GM23338 (cell line): ENCODE data around the gene C2CD5. TPM values are rescaled to one million over a fixed set of nuclear protein-coding genes. Genes with fewer than 3 reads are reported as not detected.

Experiments used
- ATAC-seq: fragments of 200-7000 bp; cut with Tn5 transposase; 3 replicates; pipeline ENCODE4 v1.9.1; 2020
- DNase-seq: peaks from one replicate; pipeline ENCODE4 v3.0.0-alpha.2; 2015; ENCODE audit warnings: low spot score
- H2AFZ ChIP-seq: fragments of 200-600 bp; sonication (generic); 2 replicates; pipeline ENCODE4 v1.8.0; 2016; ENCODE audit warnings: antibody characterized with exemption, mild to moderate bottlenecking, moderate library complexity
- H3F3A ChIP-seq: fragments of 200-600 bp; sonication (generic); replicated peaks from 2 replicates; pipeline ENCODE4 v1.8.0; 2017; ENCODE audit warnings: antibody characterized with exemption, mixed run types, low read depth
- H3K27ac ChIP-seq: fragments of 200-600 bp; sonication (generic); 2 replicates; pipeline ENCODE4 v1.6.1; 2016; ENCODE audit warnings: low read depth
- H3K27me3 ChIP-seq: fragments of 200-600 bp; sonication (generic); 2 replicates; pipeline ENCODE4 v1.8.0; 2016; ENCODE audit warnings: mild to moderate bottlenecking, mixed run types, moderate library complexity; ENCODE audit not compliant: insufficient read depth
- H3K36me3 ChIP-seq: fragments of 200-600 bp; sonication (generic); 2 replicates; pipeline ENCODE4 v1.8.0; 2016; ENCODE audit warnings: mild to moderate bottlenecking; ENCODE audit not compliant: insufficient read depth
- H3K4me1 ChIP-seq: fragments of 200-600 bp; sonication (generic); 2 replicates; pipeline ENCODE4 v1.8.0; 2016; ENCODE audit warnings: mild to moderate bottlenecking, moderate library complexity; ENCODE audit not compliant: insufficient read depth
- H3K4me2 ChIP-seq: fragments of 200-600 bp; sonication (generic); 2 replicates; pipeline ENCODE4 v1.7.1; 2017; ENCODE audit warnings: mixed run types
- H3K4me3 ChIP-seq: fragments of 200-600 bp; sonication (generic); 2 replicates; pipeline ENCODE4 v1.6.1; 2016; ENCODE audit warnings: mixed run types
- H3K79me2 ChIP-seq: fragments of 200-600 bp; sonication (generic); replicated peaks from 2 replicates; pipeline ENCODE4 v1.8.0; 2017; ENCODE audit warnings: mild to moderate bottlenecking; ENCODE audit not compliant: insufficient read depth
- H3K9me2 ChIP-seq: fragments of 200-600 bp; sonication (generic); 2 replicates; pipeline ENCODE4 v1.8.0; 2017; ENCODE audit not compliant: insufficient read depth
- H4K20me1 ChIP-seq: fragments of 200-600 bp; sonication (generic); replicated peaks from 2 replicates; pipeline ENCODE4 v1.8.0; 2017; ENCODE audit warnings: mild to moderate bottlenecking; ENCODE audit not compliant: insufficient read depth
- H3K27ac Mint-ChIP-seq: 2 replicates; pipeline ENCODE4 v1.8.0; 2020; ENCODE audit warnings: inconsistent platforms, mild to moderate bottlenecking, moderate library complexity, mixed read lengths
- H3K27me3 Mint-ChIP-seq: 3 replicates; pipeline ENCODE4 v1.8.0; 2022; ENCODE audit warnings: low read depth, mild to moderate bottlenecking, moderate library complexity, mixed read lengths, inconsistent platforms; ENCODE audit not compliant: insufficient read depth, poor library complexity
- H3K36me3 Mint-ChIP-seq: 3 replicates; pipeline ENCODE4 v1.8.0; 2021; ENCODE audit warnings: low read depth, mild to moderate bottlenecking, inconsistent platforms, moderate library complexity, mixed read lengths
- H3K4me1 Mint-ChIP-seq: 3 replicates; pipeline ENCODE4 v1.8.0; 2020; ENCODE audit warnings: mild to moderate bottlenecking, inconsistent platforms, mixed read lengths
- H3K4me3 Mint-ChIP-seq: 3 replicates; pipeline ENCODE4 v1.8.0; 2021; ENCODE audit warnings: moderate library complexity, mild to moderate bottlenecking, inconsistent platforms, mixed read lengths
- H3K9me3 Mint-ChIP-seq: 3 replicates; pipeline ENCODE4 v1.8.0; 2020; ENCODE audit warnings: moderate library complexity, mild to moderate bottlenecking, inconsistent platforms, mixed read lengths
- CREB1 ChIP-seq: fragments of 250-450 bp; sonication (Bioruptor Pico); IDR thresholded peaks from 2 replicates; pipeline ENCODE4 v1.5.0; 2020; ENCODE audit warnings: low read depth, mild to moderate bottlenecking, moderate library complexity
- ETS1 ChIP-seq: IDR thresholded peaks from 2 replicates; pipeline ENCODE4 v1.6.1; 2016; ENCODE audit warnings: antibody characterized with exemption
- EZH2 ChIP-seq: fragments of 200-600 bp; sonication (generic); IDR thresholded peaks from one replicate; pipeline ENCODE4 v1.8.0; 2017; ENCODE audit warnings: antibody characterized with exemption, mild to moderate bottlenecking, low read depth; ENCODE audit not compliant: unreplicated experiment
- EZH2phosphoT487 ChIP-seq: fragments of 200-600 bp; sonication (generic); IDR thresholded peaks from one replicate; pipeline ENCODE4 v1.8.1; 2018; ENCODE audit warnings: antibody characterized with exemption; ENCODE audit not compliant: unreplicated experiment
- JUNB ChIP-seq: IDR thresholded peaks from one replicate; pipeline ENCODE4 v1.6.1; 2016; ENCODE audit warnings: antibody characterized with exemption; ENCODE audit not compliant: unreplicated experiment
- REST ChIP-seq: IDR thresholded peaks from one replicate; pipeline ENCODE4 v1.6.1; 2018; ENCODE audit warnings: antibody characterized with exemption; ENCODE audit not compliant: unreplicated experiment
- STAT1 ChIP-seq: IDR thresholded peaks from one replicate; pipeline ENCODE4 v1.6.1; 2016; ENCODE audit warnings: antibody characterized with exemption; ENCODE audit not compliant: unreplicated experiment
- ZNF114 ChIP-seq: fragments of 250-450 bp; sonication (Bioruptor Pico); IDR thresholded peaks from 2 replicates; pipeline ENCODE4 v1.5.0; 2020; ENCODE audit warnings: mild to moderate bottlenecking, moderate library complexity
- ZNF331 ChIP-seq: fragments of 250-450 bp; sonication (Bioruptor Pico); IDR thresholded peaks from 2 replicates; pipeline ENCODE4 v1.5.0; 2020; ENCODE audit warnings: low read depth, mild to moderate bottlenecking, moderate library complexity
- ZNF462 ChIP-seq: fragments of 250-450 bp; sonication (Bioruptor Pico); IDR thresholded peaks from 2 replicates; pipeline ENCODE4 v1.5.0; 2020; ENCODE audit warnings: mild to moderate bottlenecking, moderate library complexity
- polyA plus RNA-seq: library from polyadenylated mRNA; unstranded; fragments of >200 nt; fragmentation: Nextera tagmentation; extraction: Ambion mirVana; gene quantifications from 2 replicates; pipeline ENCODE4 v1.2.1, GENCODE V29; 2016
- total RNA-seq: library from RNA; depleted of rRNA; stranded (reverse); fragments of >200 nt; shearing (Covaris generic); gene quantifications from 2 replicates; pipeline ENCODE4 v1.2.3, GENCODE V29; 2014

C2CD5 gene
- total and polyA plus RNA-seq, 2 experiments from 2014 or later, result 22.0 to 68.6 TPM

- no peak for DNase-seq
- Mint-ChIP-seq H3K9me3 (no peaks in the 10 kb centered on the region), H3K27ac (peak overlapping the region; percentile 57), H3K36me3 (peaks cover 35% of the 10 kb centered on the region), H3K4me3 (no peak overlapping the region), H3K4me1 (peaks cover 21% of the 10 kb centered on the region), H3K27me3 (no peaks in the 10 kb centered on the region)
- TF ChIP-seq CREB1 (CRISPR knock-in tag) (no peak), ETS1 (no peak), EZH2phosphoT487 (no peak), EZH2 (no peak), ZNF331 (CRISPR knock-in tag) (no peak), ZNF462 (CRISPR knock-in tag) (no peak), REST (no peak), JUNB (no peak), ZNF114 (CRISPR knock-in tag) (no peak), STAT1 (no peak)
- H4K20me1 ChIP-seq, result no peaks in the 10 kb centered on the region
- H3K36me3 ChIP-seq, result peaks cover 16% of the 10 kb centered on the region; the same call in 1 of the 2 replicates
- peaks cover 43% of the 10 kb centered on the region for H3K79me2 ChIP-seq
- H3K9me2 ChIP-seq, result no peaks in the 10 kb centered on the region
- no peak overlapping the region for H3K27ac ChIP-seq
- peaks cover 19% of the 10 kb centered on the region for H3K4me1 ChIP-seq
- no peaks in the 10 kb centered on the region for H3K27me3 ChIP-seq
- H2AFZ ChIP-seq, result no peak overlapping the region
- H3F3A ChIP-seq, result no peaks in the 10 kb centered on the region
- no peak for ATAC-seq
- no peak overlapping the region for H3K4me2 ChIP-seq
- H3K4me3 ChIP-seq, result no peak overlapping the region
Measured at GRCh38 chr12:22535478-22535877, 8.9 kb downstream of the C2CD5 start.
